DND-41 (cell line): Measurements from ENCODE around the gene LMO2.

Experiments used
- ATAC-seq: fragments of 200-7000 bp; cut with Tn5 transposase; 3 replicates; pipeline ENCODE4 v1.9.1; 2021; ENCODE audit warnings: low read depth; ENCODE audit not compliant: insufficient read depth
- DNase-seq: peaks from one replicate; pipeline ENCODE4 v3.0.0-alpha.2; 2020
- H2AFZ ChIP-seq: 2 replicates; pipeline ENCODE4 v1.6.0; 2012; ENCODE audit warnings: low read depth, low read length
- H3K27ac ChIP-seq: 2 replicates; pipeline ENCODE4 v1.5.1; 2012; ENCODE audit warnings: low read length, inconsistent platforms
- H3K27me3 ChIP-seq: fragments of 200-600 bp; sonication (generic); 2 replicates; pipeline ENCODE4 v1.6.0; 2012; ENCODE audit warnings: low read length, mild to moderate bottlenecking, inconsistent platforms; ENCODE audit not compliant: insufficient read depth, poor library complexity
- H3K36me3 ChIP-seq: 2 replicates; pipeline ENCODE4 v1.5.1; 2012; ENCODE audit warnings: low read length, inconsistent platforms; ENCODE audit not compliant: insufficient read depth
- H3K4me1 ChIP-seq: 2 replicates; pipeline ENCODE4 v1.5.1; 2012; ENCODE audit warnings: mild to moderate bottlenecking, low read length; ENCODE audit not compliant: insufficient read depth
- H3K4me2 ChIP-seq: 2 replicates; pipeline ENCODE4 v1.6.0; 2012; ENCODE audit warnings: mild to moderate bottlenecking, moderate library complexity, low read length, inconsistent platforms; ENCODE audit not compliant: insufficient read depth
- H3K4me3 ChIP-seq, 2 experiments: fragments of 200-600 bp in 1 of 2; shearing (Covaris generic) in 1 of 2; 2 replicates each; pipeline ENCODE4 v1.5.1; 2012 to 2016; ENCODE audit warnings: inconsistent platforms in 2 of 2, low read length in 2 of 2, mild to moderate bottlenecking in 2 of 2, low read depth in 1 of 2, moderate library complexity in 1 of 2
- H3K79me2 ChIP-seq: 2 replicates; pipeline ENCODE4 v1.6.0; 2012; ENCODE audit warnings: low read length, inconsistent platforms; ENCODE audit not compliant: insufficient read depth
- H3K9ac ChIP-seq: 2 replicates; pipeline ENCODE4 v1.6.0; 2012; ENCODE audit warnings: low read depth, mild to moderate bottlenecking, inconsistent platforms, low read length, moderate library complexity
- H3K9me3 ChIP-seq: 2 replicates; pipeline ENCODE4 v1.5.1; 2012; ENCODE audit warnings: low read length, moderate library complexity, mild to moderate bottlenecking, inconsistent platforms; ENCODE audit not compliant: insufficient read depth, severe bottlenecking
- H4K20me1 ChIP-seq: 2 replicates; pipeline ENCODE4 v1.6.0; 2012; ENCODE audit warnings: low read length; ENCODE audit not compliant: insufficient read depth
- EZH2 ChIP-seq: IDR thresholded peaks from 3 replicates; pipeline ENCODE4 v1.6.1; 2012; ENCODE audit warnings: borderline replicate concordance, low read depth, mild to moderate bottlenecking, moderate library complexity, low read length, inconsistent platforms; ENCODE audit not compliant: severe bottlenecking
- TF ChIP-seq, protein P1 (sequence below): IDR thresholded peaks from 2 replicates; pipeline ENCODE4 v1.5.1; 2012; ENCODE audit warnings: borderline replicate concordance, low read length, moderate library complexity, mild to moderate bottlenecking; ENCODE audit not compliant: poor library complexity, severe bottlenecking; ENCODE audit errors: extremely low read depth

Gene LMO2

DNA sequence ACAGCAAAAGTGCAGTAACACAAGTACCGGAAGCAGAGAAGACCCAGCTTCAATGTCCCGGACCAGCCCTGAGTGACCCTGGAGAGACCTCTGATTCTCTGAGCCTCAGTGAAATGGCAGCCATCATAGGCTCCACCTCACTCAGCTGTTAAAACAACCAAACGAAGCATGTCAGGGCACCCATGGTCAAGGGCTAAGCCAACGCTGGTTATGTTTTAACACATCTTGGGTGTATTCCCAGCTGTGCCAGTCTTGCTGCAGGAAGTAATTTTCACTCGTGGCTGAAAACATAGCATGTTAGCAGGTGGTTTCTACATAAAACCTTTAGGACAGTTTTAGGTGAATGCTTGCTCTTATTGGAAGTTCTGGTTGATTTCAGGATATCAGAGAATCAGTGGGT is 30.9 kb downstream of the LMO2 start:
- H3K9me3 ChIP-seq: no peaks in the 10 kb centered on the region
- H3K36me3 ChIP-seq: no peaks in the 10 kb centered on the region
- H2AFZ ChIP-seq: no peak overlapping the region
- H4K20me1 ChIP-seq: no peaks in the 10 kb centered on the region; the same call in 1 of the 2 replicates
- no peak for DNase-seq
- no peak overlapping the region for H3K4me3 ChIP-seq
- TF ChIP-seq, protein P1, sequence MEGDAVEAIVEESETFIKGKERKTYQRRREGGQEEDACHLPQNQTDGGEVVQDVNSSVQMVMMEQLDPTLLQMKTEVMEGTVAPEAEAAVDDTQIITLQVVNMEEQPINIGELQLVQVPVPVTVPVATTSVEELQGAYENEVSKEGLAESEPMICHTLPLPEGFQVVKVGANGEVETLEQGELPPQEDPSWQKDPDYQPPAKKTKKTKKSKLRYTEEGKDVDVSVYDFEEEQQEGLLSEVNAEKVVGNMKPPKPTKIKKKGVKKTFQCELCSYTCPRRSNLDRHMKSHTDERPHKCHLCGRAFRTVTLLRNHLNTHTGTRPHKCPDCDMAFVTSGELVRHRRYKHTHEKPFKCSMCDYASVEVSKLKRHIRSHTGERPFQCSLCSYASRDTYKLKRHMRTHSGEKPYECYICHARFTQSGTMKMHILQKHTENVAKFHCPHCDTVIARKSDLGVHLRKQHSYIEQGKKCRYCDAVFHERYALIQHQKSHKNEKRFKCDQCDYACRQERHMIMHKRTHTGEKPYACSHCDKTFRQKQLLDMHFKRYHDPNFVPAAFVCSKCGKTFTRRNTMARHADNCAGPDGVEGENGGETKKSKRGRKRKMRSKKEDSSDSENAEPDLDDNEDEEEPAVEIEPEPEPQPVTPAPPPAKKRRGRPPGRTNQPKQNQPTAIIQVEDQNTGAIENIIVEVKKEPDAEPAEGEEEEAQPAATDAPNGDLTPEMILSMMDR: no peak
- no peak for TF ChIP-seq EZH2
- no peak overlapping the region for H3K27ac ChIP-seq
- H3K9ac ChIP-seq: no peak overlapping the region
- H3K79me2 ChIP-seq: no peaks in the 10 kb centered on the region
- H3K27me3 ChIP-seq: peaks cover 50% of the 10 kb centered on the region
- no peak overlapping the region for H3K4me2 ChIP-seq
- no peak for ATAC-seq
- no peaks in the 10 kb centered on the region for H3K4me1 ChIP-seq

DNA sequence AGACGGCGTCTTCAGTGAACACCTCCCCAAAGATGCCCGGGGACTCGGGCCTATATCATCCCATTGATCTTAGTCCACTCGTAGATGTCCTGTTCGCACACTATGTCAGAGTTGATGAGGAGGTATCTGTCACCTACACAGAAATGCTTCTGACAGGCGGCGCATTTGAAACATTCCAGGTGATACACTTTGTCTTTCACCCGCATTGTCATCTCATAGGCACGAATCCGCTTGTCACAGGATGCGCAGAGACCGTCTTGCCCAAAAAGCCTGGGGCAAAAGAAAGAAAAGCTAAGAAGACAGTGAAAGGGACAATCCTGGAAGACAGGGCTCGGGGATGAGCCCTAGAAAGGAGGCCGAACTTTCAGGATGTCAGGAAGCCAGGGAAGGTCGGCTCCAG is 32.6 kb downstream of the LMO2 start:
- no peak overlapping the region for H3K27ac ChIP-seq
- no peak overlapping the region for H3K9ac ChIP-seq
- no peaks in the 10 kb centered on the region for H3K9me3 ChIP-seq
- peaks cover 47% of the 10 kb centered on the region for H3K27me3 ChIP-seq
- TF ChIP-seq, protein P1: no peak
- no peak for TF ChIP-seq EZH2
- no peak overlapping the region for H2AFZ ChIP-seq
- H4K20me1 ChIP-seq: no peaks in the 10 kb centered on the region
- no peaks in the 10 kb centered on the region for H3K4me1 ChIP-seq
- no peaks in the 10 kb centered on the region for H3K79me2 ChIP-seq
- no peak overlapping the region for H3K4me3 ChIP-seq
- DNase-seq: no peak
- no peak overlapping the region for H3K4me2 ChIP-seq
- no peaks in the 10 kb centered on the region for H3K36me3 ChIP-seq
- ATAC-seq: no peak

DNA sequence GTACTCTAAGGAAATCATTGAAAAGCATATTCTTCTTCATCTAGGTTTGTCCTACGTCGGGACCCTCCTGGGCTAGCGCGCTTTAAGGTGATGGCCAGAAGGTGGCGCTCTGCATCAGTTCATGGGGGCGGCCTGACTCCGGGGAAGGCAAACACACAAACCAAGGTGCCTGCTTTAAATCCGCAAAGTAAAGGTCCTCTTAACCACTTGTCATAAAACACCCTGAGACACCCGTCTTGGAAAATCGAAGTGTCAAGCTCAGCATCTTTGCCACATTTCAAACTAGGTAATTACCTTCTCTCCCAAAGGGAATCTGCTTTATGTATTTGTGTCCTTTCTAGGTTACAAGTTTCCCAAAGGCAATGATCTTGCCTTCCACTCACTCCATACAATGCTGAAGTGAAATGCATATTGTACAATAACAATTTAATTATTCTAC is 33.9 kb downstream of the LMO2 start:
- H3K4me2 ChIP-seq: no peak overlapping the region
- H3K27me3 ChIP-seq: peaks cover 38% of the 10 kb centered on the region
- H3K36me3 ChIP-seq: no peaks in the 10 kb centered on the region
- H2AFZ ChIP-seq: no peak overlapping the region
- H3K79me2 ChIP-seq: no peaks in the 10 kb centered on the region
- ATAC-seq (peak; percentile 79), DNase-seq (peak; percentile 59)
- no peaks in the 10 kb centered on the region for H4K20me1 ChIP-seq
- H3K4me1 ChIP-seq: no peaks in the 10 kb centered on the region
- H3K9ac ChIP-seq: no peak overlapping the region
- H3K4me3 ChIP-seq: no peak overlapping the region
- H3K9me3 ChIP-seq: no peaks in the 10 kb centered on the region
- H3K27ac ChIP-seq: no peak overlapping the region
- TF ChIP-seq EZH2: no peak
- TF ChIP-seq, protein P1: peak; percentile 86

DNA sequence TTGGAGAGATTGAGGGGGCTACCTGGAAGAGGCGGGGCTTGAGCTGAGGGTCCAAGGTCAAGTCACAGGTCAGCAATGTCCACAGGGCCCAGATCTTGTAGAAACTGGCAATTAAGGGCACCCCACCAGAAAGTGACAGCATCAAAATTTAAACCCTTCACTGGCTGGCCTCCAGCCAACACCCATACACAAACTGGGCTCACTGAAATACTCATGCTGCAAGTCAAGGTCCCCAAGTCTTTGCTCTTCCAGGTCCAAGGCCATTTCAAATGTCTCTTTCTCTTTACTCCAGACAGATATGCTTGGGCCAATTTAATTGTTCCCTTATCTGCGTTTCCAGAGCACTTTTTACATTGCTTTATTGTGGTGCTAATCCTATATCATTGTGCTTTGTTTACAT is 36.4 kb downstream of the LMO2 start:
- Histone ChIP-seq H3K4me1 (no peaks in the 10 kb centered on the region), H3K4me3 (no peak overlapping the region), H3K9me3 (no peaks in the 10 kb centered on the region), H3K79me2 (no peaks in the 10 kb centered on the region), H2AFZ (no peak overlapping the region), H3K27me3 (peaks cover 23% of the 10 kb centered on the region), H3K4me2 (no peak overlapping the region), H4K20me1 (no peaks in the 10 kb centered on the region), H3K27ac (no peak overlapping the region), H3K36me3 (no peaks in the 10 kb centered on the region), H3K9ac (no peak overlapping the region)
- DNase-seq (no peak), ATAC-seq (no peak)
- TF ChIP-seq, protein P1: no peak
- no peak for TF ChIP-seq EZH2
